ENCODE data around the gene CEP95.
"Not testable (repeated sequence)": the region's sequence is repeated elsewhere in the genome, so short reads cannot be mapped to it uniquely, and the experiment has no call there.

CEP95 gene

GRCh38 chr17:64472564-64472963 lies 34.2 kb upstream of the CEP95 start:
- Histone ChIP-seq H3K36me3 (ENCODE audit: control insufficient read depth, insufficient read depth, low read length) (peaks cover 7% of the 10 kb centered on the region), H3K27me3 (ENCODE audit: control insufficient read depth, insufficient read depth, low read length) (no peaks in the 10 kb centered on the region), H3K4me3 (ENCODE audit: low read depth, low read length) (no peak overlapping the region), H3K9me3 (ENCODE audit: control insufficient read depth, insufficient read depth, low read depth, low read length) (no peaks in the 10 kb centered on the region), H3K9ac (ENCODE audit: low read length) (no peak overlapping the region), H3K27ac (ENCODE audit: low read depth, low read length) (no peak overlapping the region), H3K4me1 (ENCODE audit: control insufficient read depth, insufficient read depth, low read length) (peaks cover 14% of the 10 kb centered on the region)

DNA sequence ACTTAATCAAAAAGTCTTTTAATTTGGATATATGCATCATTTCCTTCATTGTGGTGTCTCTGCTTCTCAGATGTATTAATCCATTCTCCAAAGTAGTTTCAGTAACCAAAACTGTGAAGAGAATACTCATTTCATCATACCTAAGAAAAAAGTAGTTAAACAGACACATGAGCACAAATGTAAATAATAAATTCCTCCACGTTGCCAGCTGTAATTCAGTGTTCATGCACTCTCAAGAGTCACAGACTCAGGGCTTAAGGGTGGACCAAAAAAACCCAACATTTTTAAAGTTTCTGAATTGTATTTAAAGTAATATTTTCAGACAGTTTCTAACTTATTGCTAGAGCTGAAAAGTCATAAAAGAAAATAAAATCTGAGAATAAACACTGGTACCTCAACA lies 28.9 kb upstream of the CEP95 start:
- Histone ChIP-seq H3K9me3 (ENCODE audit: control insufficient read depth, insufficient read depth, low read depth, low read length) (no peaks in the 10 kb centered on the region), H3K9ac (ENCODE audit: low read length) (no peak overlapping the region), H3K27ac (ENCODE audit: low read depth, low read length) (no peak overlapping the region), H3K36me3 (ENCODE audit: control insufficient read depth, insufficient read depth, low read length) (peaks cover 54% of the 10 kb centered on the region), H3K4me1 (ENCODE audit: control insufficient read depth, insufficient read depth, low read length) (no peaks in the 10 kb centered on the region), H3K27me3 (ENCODE audit: control insufficient read depth, insufficient read depth, low read length) (no peaks in the 10 kb centered on the region), H3K4me3 (ENCODE audit: low read depth, low read length) (no peak overlapping the region)

DNA sequence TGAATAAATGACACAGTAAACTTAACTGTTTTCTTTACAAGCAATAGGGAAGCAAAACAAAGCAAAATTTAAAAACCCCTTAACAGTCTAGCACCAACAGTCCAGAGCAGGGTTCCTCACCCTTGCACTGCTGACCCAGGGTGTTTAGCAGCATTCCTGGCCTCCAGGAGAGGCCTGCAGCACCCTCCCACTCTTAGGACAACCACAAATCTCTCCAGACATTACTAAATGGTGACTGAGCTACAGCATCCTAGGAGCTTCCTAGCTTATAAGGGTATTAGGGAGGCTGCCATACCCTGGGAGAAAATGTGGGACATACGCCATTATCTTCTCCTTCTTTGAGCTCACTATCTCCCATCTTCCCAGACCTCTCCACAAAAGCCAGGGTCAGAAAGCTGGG lies 25.8 kb upstream of the CEP95 start:
- no peak overlapping the region for H3K9ac ChIP-seq (ENCODE audit: low read length)
- no peaks in the 10 kb centered on the region for H3K4me1 ChIP-seq (ENCODE audit: control insufficient read depth, insufficient read depth, low read length)
- no peaks in the 10 kb centered on the region for H3K9me3 ChIP-seq (ENCODE audit: control insufficient read depth, insufficient read depth, low read depth, low read length)
- no peaks in the 10 kb centered on the region for H3K27me3 ChIP-seq (ENCODE audit: control insufficient read depth, insufficient read depth, low read length)
- peaks cover 85% of the 10 kb centered on the region for H3K36me3 ChIP-seq (ENCODE audit: control insufficient read depth, insufficient read depth, low read length)
- no peak overlapping the region for H3K4me3 ChIP-seq (ENCODE audit: low read depth, low read length)
- H3K27ac ChIP-seq (ENCODE audit: low read depth, low read length) = no peak overlapping the region

DNA sequence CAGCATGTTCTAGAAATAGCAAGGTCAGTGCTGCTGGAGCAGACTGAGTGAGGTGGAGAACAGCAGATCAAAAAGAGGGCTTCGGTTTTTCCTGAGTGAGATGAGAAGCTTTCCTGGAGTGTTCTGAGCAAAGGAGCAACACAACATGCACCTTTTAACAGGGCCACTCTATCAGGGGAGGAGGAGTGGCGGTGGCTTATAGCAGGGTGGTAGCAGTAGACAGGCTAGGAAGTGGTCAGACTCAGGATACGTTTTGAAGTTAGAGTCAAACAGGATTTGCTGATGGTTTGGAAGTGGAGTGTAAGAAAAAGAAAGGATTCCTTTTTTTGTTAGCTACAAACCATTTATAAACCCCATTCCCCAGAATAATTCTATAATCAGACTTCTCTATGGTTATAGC lies 22.4 kb upstream of the CEP95 start:
- no peak overlapping the region for H3K27ac ChIP-seq (ENCODE audit: low read depth, low read length)
- no peak overlapping the region for H3K9ac ChIP-seq (ENCODE audit: low read length)
- H3K4me1 ChIP-seq (ENCODE audit: control insufficient read depth, insufficient read depth, low read length) = no peaks in the 10 kb centered on the region
- H3K36me3 ChIP-seq (ENCODE audit: control insufficient read depth, insufficient read depth, low read length) = peaks cover 93% of the 10 kb centered on the region
- no peaks in the 10 kb centered on the region for H3K27me3 ChIP-seq (ENCODE audit: control insufficient read depth, insufficient read depth, low read length)
- H3K4me3 ChIP-seq (ENCODE audit: low read depth, low read length) = no peak overlapping the region
- H3K9me3 ChIP-seq (ENCODE audit: control insufficient read depth, insufficient read depth, low read depth, low read length) = no peaks in the 10 kb centered on the region

DNA sequence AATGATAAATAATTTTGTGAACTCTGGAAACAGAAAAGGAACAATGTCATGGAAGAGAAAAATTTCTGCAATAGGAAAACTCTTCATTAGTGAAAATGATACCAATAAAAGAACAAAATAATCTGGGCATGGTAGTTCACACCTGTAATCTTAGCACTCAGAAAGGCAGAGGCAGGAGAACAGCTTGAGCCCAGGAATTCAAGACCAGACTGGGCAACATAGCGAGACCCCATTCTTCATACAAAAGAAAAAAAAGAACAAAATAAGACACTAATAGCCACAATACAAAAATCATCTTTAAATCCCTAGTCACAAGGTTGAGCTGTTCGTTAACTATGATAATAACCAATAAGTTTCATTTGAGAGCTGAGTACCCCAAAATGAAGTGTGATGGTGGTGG lies 18.5 kb upstream of the CEP95 start:
- Histone ChIP-seq H3K27ac (ENCODE audit: low read depth, low read length) (no peak overlapping the region), H3K9ac (ENCODE audit: low read length) (no peak overlapping the region), H3K4me1 (ENCODE audit: control insufficient read depth, insufficient read depth, low read length) (no peaks in the 10 kb centered on the region), H3K4me3 (ENCODE audit: low read depth, low read length) (no peak overlapping the region), H3K9me3 (ENCODE audit: control insufficient read depth, insufficient read depth, low read depth, low read length) (peaks cover 4% of the 10 kb centered on the region; the same call in 1 of the 2 replicates), H3K36me3 (ENCODE audit: control insufficient read depth, insufficient read depth, low read length) (peaks cover 97% of the 10 kb centered on the region), H3K27me3 (ENCODE audit: control insufficient read depth, insufficient read depth, low read length) (no peaks in the 10 kb centered on the region)

GRCh38 chr17:64491034-64491860 lies 15.5 kb upstream of the CEP95 start:
- peaks cover 4% of the 10 kb centered on the region; the same call in 1 of the 2 replicates for H3K4me1 ChIP-seq (ENCODE audit: control insufficient read depth, insufficient read depth, low read length)
- no peak overlapping the region; the same call in 1 of the 2 replicates for H3K27ac ChIP-seq (ENCODE audit: low read depth, low read length)
- H3K4me3 ChIP-seq (ENCODE audit: low read depth, low read length) = no peak overlapping the region
- peaks cover 76% of the 10 kb centered on the region for H3K36me3 ChIP-seq (ENCODE audit: control insufficient read depth, insufficient read depth, low read length)
- H3K9me3 ChIP-seq (ENCODE audit: control insufficient read depth, insufficient read depth, low read depth, low read length) = peaks cover 4% of the 10 kb centered on the region; the same call in 1 of the 2 replicates
- H3K27me3 ChIP-seq (ENCODE audit: control insufficient read depth, insufficient read depth, low read length) = no peaks in the 10 kb centered on the region
- H3K9ac ChIP-seq (ENCODE audit: low read length) = no peak overlapping the region

- Histone ChIP-seq H3K27me3 (ENCODE audit: control insufficient read depth, insufficient read depth, low read length) (no peaks in the 10 kb centered on the region), H3K4me3 (ENCODE audit: low read depth, low read length) (no peak overlapping the region), H3K4me1 (ENCODE audit: control insufficient read depth, insufficient read depth, low read length) (peaks cover 4% of the 10 kb centered on the region; the same call in 1 of the 2 replicates), H3K9ac (ENCODE audit: low read length) (no peak overlapping the region), H3K27ac (ENCODE audit: low read depth, low read length) (no peak overlapping the region), H3K36me3 (ENCODE audit: control insufficient read depth, insufficient read depth, low read length) (peaks cover 69% of the 10 kb centered on the region), H3K9me3 (ENCODE audit: control insufficient read depth, insufficient read depth, low read depth, low read length) (peaks cover 4% of the 10 kb centered on the region; the same call in 1 of the 2 replicates)
These were observed 14.8 kb upstream of the CEP95 start for GRCh38 chr17:64491994-64492393.

- H3K27ac ChIP-seq (ENCODE audit: low read depth, low read length) = no peak overlapping the region
- H3K9ac ChIP-seq (ENCODE audit: low read length) = no peak overlapping the region
- peaks cover 4% of the 10 kb centered on the region; the same call in 1 of the 2 replicates for H3K9me3 ChIP-seq (ENCODE audit: control insufficient read depth, insufficient read depth, low read depth, low read length)
- H3K4me1 ChIP-seq (ENCODE audit: control insufficient read depth, insufficient read depth, low read length) = peaks cover 4% of the 10 kb centered on the region; the same call in 1 of the 2 replicates
- peaks cover 64% of the 10 kb centered on the region for H3K36me3 ChIP-seq (ENCODE audit: control insufficient read depth, insufficient read depth, low read length)
- no peaks in the 10 kb centered on the region for H3K27me3 ChIP-seq (ENCODE audit: control insufficient read depth, insufficient read depth, low read length)
- no peak overlapping the region for H3K4me3 ChIP-seq (ENCODE audit: low read depth, low read length)
These were observed 14.2 kb upstream of the CEP95 start for GRCh38 chr17:64492481-64493109.

- H3K4me3 ChIP-seq (ENCODE audit: low read depth, low read length) = peak overlapping the region; percentile 85
- no peaks in the 10 kb centered on the region for H3K27me3 ChIP-seq (ENCODE audit: control insufficient read depth, insufficient read depth, low read length)
- peaks cover 4% of the 10 kb centered on the region; the same call in 1 of the 2 replicates for H3K9me3 ChIP-seq (ENCODE audit: control insufficient read depth, insufficient read depth, low read depth, low read length)
- no peak overlapping the region for H3K27ac ChIP-seq (ENCODE audit: low read depth, low read length)
- peaks cover 65% of the 10 kb centered on the region for H3K36me3 ChIP-seq (ENCODE audit: control insufficient read depth, insufficient read depth, low read length)
- no peak overlapping the region for H3K9ac ChIP-seq (ENCODE audit: low read length)
- peaks cover 4% of the 10 kb centered on the region; the same call in 1 of the 2 replicates for H3K4me1 ChIP-seq (ENCODE audit: control insufficient read depth, insufficient read depth, low read length)
These were observed 12.7 kb upstream of the CEP95 start for GRCh38 chr17:64494121-64494520.

GRCh38 chr17:64495300-64495699 lies 11.5 kb upstream of the CEP95 start:
- not testable (repeated sequence) for H3K9me3 ChIP-seq (ENCODE audit: control insufficient read depth, insufficient read depth, low read depth, low read length); H3K9ac ChIP-seq (ENCODE audit: low read length); H3K27ac ChIP-seq (ENCODE audit: low read depth, low read length); H3K4me1 ChIP-seq (ENCODE audit: control insufficient read depth, insufficient read depth, low read length); H3K27me3 ChIP-seq (ENCODE audit: control insufficient read depth, insufficient read depth, low read length)
- peaks cover 65% of the 10 kb centered on the region for H3K36me3 ChIP-seq (ENCODE audit: control insufficient read depth, insufficient read depth, low read length)
- H3K4me3 ChIP-seq (ENCODE audit: low read depth, low read length) = peak overlapping the region; percentile 85

DNA sequence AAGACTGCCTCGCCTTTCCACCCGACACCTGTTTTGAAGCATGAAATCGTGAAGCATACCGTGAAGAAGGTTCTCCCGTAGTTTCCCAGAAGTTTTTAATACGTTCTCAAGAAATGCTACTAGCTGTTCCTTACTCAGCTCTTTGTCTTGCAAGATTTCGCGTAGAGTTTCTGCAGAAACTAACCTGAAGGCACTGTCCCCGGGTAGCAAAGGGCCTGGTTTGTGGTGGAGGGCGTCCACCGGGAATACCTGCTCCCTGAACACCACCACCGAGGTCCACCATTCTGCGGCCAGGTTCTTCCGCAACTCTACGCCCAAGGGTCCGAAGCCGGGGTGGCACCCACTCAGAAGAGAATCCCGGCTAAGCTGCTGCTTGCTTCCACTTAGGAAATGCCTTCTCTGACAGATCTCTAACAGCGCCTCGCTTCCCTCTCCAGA lies 10.4 kb upstream of the CEP95 start:
- H3K27ac ChIP-seq (ENCODE audit: low read depth, low read length) = peak overlapping the region; percentile 81; the same call in 1 of the 2 replicates
- peaks cover 3% of the 10 kb centered on the region; the same call in 1 of the 2 replicates for H3K9me3 ChIP-seq (ENCODE audit: control insufficient read depth, insufficient read depth, low read depth, low read length)
- H3K4me3 ChIP-seq (ENCODE audit: low read depth, low read length) = peak overlapping the region; percentile 85
- peak overlapping the region; percentile 82 for H3K9ac ChIP-seq (ENCODE audit: low read length)
- no peaks in the 10 kb centered on the region for H3K27me3 ChIP-seq (ENCODE audit: control insufficient read depth, insufficient read depth, low read length)
- peaks cover 65% of the 10 kb centered on the region for H3K36me3 ChIP-seq (ENCODE audit: control insufficient read depth, insufficient read depth, low read length)
- H3K4me1 ChIP-seq (ENCODE audit: control insufficient read depth, insufficient read depth, low read length) = peaks cover 10% of the 10 kb centered on the region; the same call in 1 of the 2 replicates
